ENCODE results near the gene LIPC. TPM values are rescaled to one million over a fixed set of nuclear protein-coding genes. Genes with fewer than 3 reads are reported as not detected.

Gene LIPC
- total RNA-seq, 1 donor from 2014 or later = not detected

GRCh38 chr15:58465070-58465469 lies 33.3 kb downstream of the LIPC start:
- no peak for TF ChIP-seq POLR2AphosphoS5 (IDR thresholded peaks at IDR 0.05; ENCODE audit: insufficient read depth in 1 of 2, low read depth in 1 of 2)
- no peak for TF ChIP-seq CTCF (IDR thresholded peaks at IDR 0.05)
- TF ChIP-seq POLR2A (IDR thresholded peaks at IDR 0.05) = no peak
- no peaks in the 10 kb centered on the region for H3K36me3 ChIP-seq
- H3K9me3 ChIP-seq = no peaks in the 10 kb centered on the region
- H3K4me1 ChIP-seq = peaks cover 5% of the 10 kb centered on the region
- no peak overlapping the region for H3K27ac ChIP-seq
- H3K27me3 ChIP-seq = no peaks in the 10 kb centered on the region
- no peak overlapping the region for H3K4me3 ChIP-seq
- no peak for DNase-seq (ENCODE audit: extremely low spot score in 2 of 2)
- intact Hi-C loops (cut with DNase I) = no loop called here

GRCh38 chr15:58465866-58466517 lies 34.2 kb downstream of the LIPC start:
- no peak for DNase-seq (ENCODE audit: extremely low spot score in 2 of 2)
- Histone ChIP-seq H3K4me1 (peaks cover 4% of the 10 kb centered on the region), H3K27ac (no peak overlapping the region), H3K4me3 (no peak overlapping the region), H3K9me3 (no peaks in the 10 kb centered on the region), H3K27me3 (no peaks in the 10 kb centered on the region), H3K36me3 (no peaks in the 10 kb centered on the region)
- intact Hi-C loops (cut with DNase I) = no loop called here
- TF ChIP-seq CTCF (IDR thresholded peaks at IDR 0.05) = no peak
- no peak for TF ChIP-seq POLR2AphosphoS5 (IDR thresholded peaks at IDR 0.05; ENCODE audit: insufficient read depth in 1 of 2, low read depth in 1 of 2)
- TF ChIP-seq POLR2A (IDR thresholded peaks at IDR 0.05) = no peak

GRCh38 chr15:58466566-58466965 lies 34.8 kb downstream of the LIPC start:
- H3K27ac ChIP-seq = no peak overlapping the region
- no peak for DNase-seq (ENCODE audit: extremely low spot score in 2 of 2)
- TF ChIP-seq POLR2A (IDR thresholded peaks at IDR 0.05) = no peak
- TF ChIP-seq POLR2AphosphoS5 (IDR thresholded peaks at IDR 0.05; ENCODE audit: insufficient read depth in 1 of 2, low read depth in 1 of 2) = no peak
- TF ChIP-seq CTCF (IDR thresholded peaks at IDR 0.05) = no peak

GRCh38 chr15:58467121-58467721 lies 35.4 kb downstream of the LIPC start:
- no peak overlapping the region for H3K4me3 ChIP-seq
- no peaks in the 10 kb centered on the region for H3K27me3 ChIP-seq
- H3K4me1 ChIP-seq = peaks cover 4% of the 10 kb centered on the region
- H3K36me3 ChIP-seq = no peaks in the 10 kb centered on the region
- no peak for TF ChIP-seq POLR2AphosphoS5 (IDR thresholded peaks at IDR 0.05; ENCODE audit: insufficient read depth in 1 of 2, low read depth in 1 of 2)
- no peak for TF ChIP-seq POLR2A (IDR thresholded peaks at IDR 0.05)
- no peak for TF ChIP-seq CTCF (IDR thresholded peaks at IDR 0.05)
- DNase-seq (ENCODE audit: extremely low spot score in 2 of 2) = no peak
- H3K27ac ChIP-seq = peak overlapping the region; percentile 44
- no peaks in the 10 kb centered on the region for H3K9me3 ChIP-seq
- intact Hi-C loops (cut with DNase I) = no loop called here

More at GRCh38 chr15:58466566-58466965, 34.8 kb downstream of the LIPC start:
- intact Hi-C loops (cut with DNase I) = no loop called here
- peaks cover 4% of the 10 kb centered on the region for H3K4me1 ChIP-seq
- no peaks in the 10 kb centered on the region for H3K27me3 ChIP-seq
- no peaks in the 10 kb centered on the region for H3K36me3 ChIP-seq
- H3K9me3 ChIP-seq = no peaks in the 10 kb centered on the region
- H3K4me3 ChIP-seq = no peak overlapping the region
